Measurements from ENCODE around the gene ZFYVE28. TPM values are rescaled to one million over a fixed set of nuclear protein-coding genes. Genes with fewer than 3 reads are reported as not detected.

The ZFYVE28 gene
- total RNA-seq, 1 donor from 2014 or later: 16.6 TPM

DNA sequence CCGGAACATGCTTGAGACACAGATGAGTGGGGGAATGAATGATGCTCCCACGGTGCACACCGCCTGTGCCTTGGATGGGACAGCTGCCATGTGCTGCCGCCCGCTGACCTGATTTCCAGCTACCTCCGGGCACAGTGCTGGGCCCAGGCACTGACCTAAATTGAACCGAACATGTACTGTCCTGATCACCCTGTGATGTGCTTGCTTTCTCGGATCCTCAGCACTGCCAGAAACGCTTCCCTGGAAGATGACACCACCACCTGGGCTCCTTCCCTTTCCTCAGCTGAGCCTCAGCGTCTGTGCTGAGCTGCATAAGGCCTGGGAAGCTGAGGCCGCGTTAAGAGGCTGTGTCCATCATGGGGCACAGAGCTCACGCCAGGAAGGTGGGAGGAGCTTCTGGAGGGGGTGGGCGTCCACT lies 117.2 kb downstream of the ZFYVE28 start:
- Histone ChIP-seq H3K4me1 (no peaks in the 10 kb centered on the region), H3K36me3 (no peaks in the 10 kb centered on the region), H3K27me3 (no peaks in the 10 kb centered on the region), H3K4me3 (no peak overlapping the region), H3K27ac (no peak overlapping the region), H3K9me3 (no peaks in the 10 kb centered on the region)
- TF ChIP-seq, protein P1, sequence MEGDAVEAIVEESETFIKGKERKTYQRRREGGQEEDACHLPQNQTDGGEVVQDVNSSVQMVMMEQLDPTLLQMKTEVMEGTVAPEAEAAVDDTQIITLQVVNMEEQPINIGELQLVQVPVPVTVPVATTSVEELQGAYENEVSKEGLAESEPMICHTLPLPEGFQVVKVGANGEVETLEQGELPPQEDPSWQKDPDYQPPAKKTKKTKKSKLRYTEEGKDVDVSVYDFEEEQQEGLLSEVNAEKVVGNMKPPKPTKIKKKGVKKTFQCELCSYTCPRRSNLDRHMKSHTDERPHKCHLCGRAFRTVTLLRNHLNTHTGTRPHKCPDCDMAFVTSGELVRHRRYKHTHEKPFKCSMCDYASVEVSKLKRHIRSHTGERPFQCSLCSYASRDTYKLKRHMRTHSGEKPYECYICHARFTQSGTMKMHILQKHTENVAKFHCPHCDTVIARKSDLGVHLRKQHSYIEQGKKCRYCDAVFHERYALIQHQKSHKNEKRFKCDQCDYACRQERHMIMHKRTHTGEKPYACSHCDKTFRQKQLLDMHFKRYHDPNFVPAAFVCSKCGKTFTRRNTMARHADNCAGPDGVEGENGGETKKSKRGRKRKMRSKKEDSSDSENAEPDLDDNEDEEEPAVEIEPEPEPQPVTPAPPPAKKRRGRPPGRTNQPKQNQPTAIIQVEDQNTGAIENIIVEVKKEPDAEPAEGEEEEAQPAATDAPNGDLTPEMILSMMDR (IDR thresholded peaks at IDR 0.05): no peak
- DNase-seq: no peak
- intact Hi-C loops (cut with DNase I): no loop called here
- no peak for ATAC-seq

DNA sequence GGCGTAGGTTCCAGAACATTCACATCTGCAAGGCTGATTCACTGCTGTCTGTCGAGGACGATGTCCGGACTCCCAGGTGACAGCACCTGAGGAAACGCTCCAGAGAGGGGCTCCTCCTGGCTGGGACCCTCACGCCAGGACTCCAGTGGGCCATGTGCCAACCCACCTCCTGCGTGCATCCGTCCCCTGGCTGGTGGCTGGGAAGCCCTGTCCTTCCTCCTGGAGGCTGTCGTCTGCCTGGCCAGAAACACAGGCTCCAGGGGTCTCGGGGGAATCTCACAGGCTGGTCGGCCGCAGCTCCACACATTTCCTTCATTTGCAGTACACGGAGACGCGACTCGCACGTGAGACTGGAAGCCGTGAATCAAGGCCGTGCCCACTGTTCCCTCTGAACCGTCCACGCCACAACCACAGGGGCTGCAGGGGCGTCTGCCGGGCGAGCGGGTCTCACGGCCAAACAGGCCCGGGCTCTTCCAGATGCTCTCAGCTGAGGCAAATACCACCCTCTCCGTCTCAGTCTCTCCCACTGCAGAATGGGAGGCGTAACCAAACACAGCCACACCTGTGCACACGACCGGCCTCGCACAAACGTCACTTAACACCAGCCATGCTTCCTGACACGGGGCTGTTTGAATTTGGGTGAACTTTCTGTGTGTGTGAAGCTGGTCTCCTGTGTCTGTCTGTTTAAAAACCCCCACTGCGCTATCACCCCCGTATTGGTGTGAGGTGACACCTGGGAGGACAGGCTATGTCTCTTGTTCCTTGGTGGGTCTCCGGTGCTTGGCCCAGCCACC lies 117.8 kb downstream of the ZFYVE28 start:
- Histone ChIP-seq H3K27me3 (no peaks in the 10 kb centered on the region), H3K27ac (no peak overlapping the region), H3K9me3 (no peaks in the 10 kb centered on the region), H3K36me3 (no peaks in the 10 kb centered on the region), H3K4me3 (no peak overlapping the region), H3K4me1 (no peaks in the 10 kb centered on the region)
- DNase-seq (no peak), ATAC-seq (no peak)
- intact Hi-C loops (cut with DNase I): no loop called here
- TF ChIP-seq, protein P1 (IDR thresholded peaks at IDR 0.05): no peak

DNA sequence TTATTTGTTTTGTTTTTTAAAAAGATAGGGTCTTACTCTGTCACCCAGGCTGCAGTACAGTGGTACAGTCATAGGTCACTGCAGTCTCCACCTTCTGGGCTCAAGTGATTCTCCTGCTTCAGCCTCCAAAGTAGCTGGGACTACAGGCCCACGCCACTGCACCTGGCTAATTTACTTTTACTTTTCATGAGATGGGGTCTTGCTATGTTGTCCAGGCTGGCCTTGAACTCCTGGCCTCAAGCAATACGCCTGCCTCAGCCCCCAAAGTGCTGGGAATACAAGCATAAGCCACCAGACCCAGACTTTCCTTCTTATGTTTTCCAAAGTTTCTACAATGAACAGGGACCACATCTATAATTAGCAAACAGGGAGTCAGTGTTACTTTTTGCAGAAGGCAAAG lies 118.7 kb downstream of the ZFYVE28 start:
- Histone ChIP-seq H3K27me3 (no peaks in the 10 kb centered on the region), H3K36me3 (no peaks in the 10 kb centered on the region), H3K27ac (no peak overlapping the region), H3K4me3 (no peak overlapping the region), H3K4me1 (no peaks in the 10 kb centered on the region), H3K9me3 (no peaks in the 10 kb centered on the region)
- intact Hi-C loops (cut with DNase I): no loop called here
- ATAC-seq (no peak), DNase-seq (no peak)
- TF ChIP-seq, protein P1 (IDR thresholded peaks at IDR 0.05): no peak

DNA sequence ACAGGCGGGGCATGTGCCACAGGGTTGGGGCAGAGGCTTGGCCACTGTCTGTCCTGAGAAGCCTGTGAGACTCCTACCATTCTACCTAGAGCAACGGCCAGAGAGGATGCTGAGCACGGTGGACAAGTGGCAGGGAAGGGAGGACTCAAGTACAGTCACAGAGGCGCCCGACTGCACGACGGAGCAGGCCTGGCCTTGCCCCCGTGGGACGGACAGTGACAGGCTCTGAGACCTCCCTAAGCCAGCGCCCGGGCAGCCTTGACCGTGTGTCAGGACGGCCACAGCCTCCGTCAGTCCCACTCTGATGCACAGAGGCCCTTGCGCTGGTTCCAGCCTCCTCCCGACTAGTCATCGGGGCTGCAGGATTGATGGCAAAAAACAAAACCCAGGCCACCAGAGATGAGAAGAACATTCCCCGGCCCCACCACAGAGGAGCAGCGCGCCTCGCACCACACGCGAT lies 119.9 kb downstream of the ZFYVE28 start:
- Histone ChIP-seq H3K36me3 (no peaks in the 10 kb centered on the region), H3K27ac (no peak overlapping the region), H3K9me3 (peaks cover 3% of the 10 kb centered on the region), H3K4me1 (no peaks in the 10 kb centered on the region), H3K27me3 (no peaks in the 10 kb centered on the region), H3K4me3 (no peak overlapping the region)
- TF ChIP-seq, protein P1 (IDR thresholded peaks at IDR 0.05): no peak
- ATAC-seq (peak; percentile 15), DNase-seq (no peak)
- intact Hi-C loops (cut with DNase I): no loop called here

DNA sequence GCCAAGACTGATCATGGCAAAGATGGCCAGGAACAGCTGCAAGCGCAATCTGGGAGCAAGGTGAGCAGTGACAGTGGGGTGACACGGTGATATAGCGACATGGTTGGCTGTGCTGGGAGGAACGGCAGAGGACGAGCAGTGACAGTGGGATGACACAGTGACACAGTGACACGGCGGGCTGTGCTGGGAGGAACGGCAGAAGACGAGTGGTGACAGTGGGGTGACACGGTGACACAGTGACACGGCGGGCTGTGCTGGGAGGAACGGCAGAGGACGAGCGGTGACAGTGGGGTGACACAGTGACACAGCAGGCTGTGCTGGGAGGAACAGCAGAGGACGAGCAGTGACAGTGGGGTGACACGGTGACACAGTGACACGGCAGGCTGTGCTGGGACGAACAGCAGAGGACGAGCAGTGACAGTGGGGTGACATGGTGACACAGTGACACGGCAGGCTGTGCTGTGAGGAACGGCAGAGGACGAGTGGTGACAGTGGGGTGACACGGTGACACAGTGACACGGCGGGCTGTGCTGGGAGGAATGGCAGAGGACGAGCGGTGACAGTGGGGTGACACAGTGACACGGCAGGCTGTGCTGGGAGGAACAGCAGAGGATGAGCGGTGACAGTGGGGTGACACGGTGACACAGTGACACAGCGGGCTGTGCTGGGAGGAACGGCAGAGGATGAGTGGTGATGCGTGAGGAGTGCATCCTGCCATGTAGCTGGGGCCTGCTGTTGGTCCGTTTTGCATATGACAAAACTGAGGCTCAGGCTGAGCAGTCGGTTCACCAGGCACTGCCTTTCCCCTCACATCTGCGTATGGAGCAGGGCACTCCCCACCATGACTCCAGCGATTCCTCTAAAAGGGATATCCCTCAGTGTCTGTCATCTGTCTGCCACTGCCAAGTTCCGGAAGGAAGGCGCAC lies 120.6 kb downstream of the ZFYVE28 start:
- H3K27ac ChIP-seq: no peak overlapping the region
- TF ChIP-seq, protein P1 (IDR thresholded peaks at IDR 0.05): no peak
- H3K27me3 ChIP-seq: no peaks in the 10 kb centered on the region
- peak; percentile 41 for DNase-seq
- ATAC-seq: no peak
- intact Hi-C loops (cut with DNase I): no loop called here
- no peaks in the 10 kb centered on the region for H3K36me3 ChIP-seq
- H3K4me3 ChIP-seq: no peak overlapping the region
- H3K9me3 ChIP-seq: peaks cover 3% of the 10 kb centered on the region
- no peaks in the 10 kb centered on the region for H3K4me1 ChIP-seq
